H9 (cell line): ENCODE data around the gene ZBTB33. TPM values are rescaled to one million over a fixed set of nuclear protein-coding genes. Genes with fewer than 3 reads are reported as not detected.

Source experiments
- DNase-seq: peaks from one replicate; pipeline ENCODE4 v3.0.0-alpha.2; 2017
- H2AFZ ChIP-seq: one replicate; pipeline ENCODE4 v1.6.1; 2013; ENCODE audit warnings: mild to moderate bottlenecking, low read length, control low read depth, moderate library complexity
- H2AK5ac ChIP-seq: 2 replicates; pipeline ENCODE4 v1.6.1; 2013; ENCODE audit warnings: low read length, control low read depth, mixed read lengths; ENCODE audit not compliant: insufficient read length
- H2BK120ac ChIP-seq: one replicate; pipeline ENCODE4 v1.6.1; 2013; ENCODE audit warnings: low read depth, mild to moderate bottlenecking, low read length, control low read depth, inconsistent platforms; ENCODE audit not compliant: poor library complexity, severe bottlenecking
- H2BK12ac ChIP-seq: 2 replicates; pipeline ENCODE4 v1.6.1; 2013; ENCODE audit warnings: low read length, control low read depth, mixed read lengths, low read depth; ENCODE audit not compliant: insufficient read length
- H2BK15ac ChIP-seq: 2 replicates; pipeline ENCODE4 v1.6.1; 2013; ENCODE audit warnings: low read depth, low read length, control low read depth
- H2BK20ac ChIP-seq: one replicate; pipeline ENCODE4 v1.6.1; 2013; ENCODE audit warnings: low read depth, mild to moderate bottlenecking, low read length, control low read depth, inconsistent platforms; ENCODE audit not compliant: poor library complexity, severe bottlenecking
- H2BK5ac ChIP-seq: 2 replicates; pipeline ENCODE4 v1.6.1; 2013; ENCODE audit warnings: low read length, control low read depth, mixed read lengths; ENCODE audit not compliant: insufficient read length
- H3K14ac ChIP-seq: 2 replicates; pipeline ENCODE4 v1.6.1; 2013; ENCODE audit warnings: low read length, control low read depth; ENCODE audit not compliant: insufficient read depth
- H3K18ac ChIP-seq: 2 replicates; pipeline ENCODE4 v1.6.1; 2013; ENCODE audit warnings: low read depth, mild to moderate bottlenecking, mixed read lengths, low read length, control low read depth; ENCODE audit not compliant: insufficient read length
- H3K23ac ChIP-seq: 2 replicates; pipeline ENCODE4 v1.6.1; 2013; ENCODE audit warnings: low read length, control low read depth, mixed read lengths, low read depth; ENCODE audit not compliant: insufficient read length
- H3K23me2 ChIP-seq: 2 replicates; pipeline ENCODE4 v1.6.1; 2013; ENCODE audit warnings: low read depth, mild to moderate bottlenecking, mixed read lengths, low read length, control low read depth; ENCODE audit not compliant: insufficient read length, poor library complexity, severe bottlenecking
- H3K27ac ChIP-seq: 2 replicates; pipeline ENCODE4 v1.5.1; 2013; ENCODE audit warnings: low read length, control low read depth, mixed read lengths, low read depth; ENCODE audit not compliant: insufficient read length
- H3K27me3 ChIP-seq: 2 replicates; pipeline ENCODE4 v1.6.1; 2013; ENCODE audit warnings: low read length, control low read depth, inconsistent platforms; ENCODE audit not compliant: insufficient read depth
- H3K4ac ChIP-seq: 2 replicates; pipeline ENCODE4 v1.6.1; 2013; ENCODE audit warnings: low read depth, mild to moderate bottlenecking, control low read depth, inconsistent platforms, low read length, moderate library complexity
- H3K4me1 ChIP-seq: 2 replicates; pipeline ENCODE4 v1.6.1; 2013; ENCODE audit warnings: low read length, control low read depth, inconsistent platforms; ENCODE audit not compliant: insufficient read depth
- H3K4me2 ChIP-seq: 2 replicates; pipeline ENCODE4 v1.6.1; 2013; ENCODE audit warnings: low read length, control low read depth, mixed read lengths; ENCODE audit not compliant: insufficient read length, insufficient read depth
- H3K56ac ChIP-seq: 2 replicates; pipeline ENCODE4 v1.6.1; 2013; ENCODE audit warnings: low read depth, mild to moderate bottlenecking, mixed read lengths, low read length, control low read depth; ENCODE audit not compliant: insufficient read length
- H3K79me1 ChIP-seq: 2 replicates; pipeline ENCODE4 v1.6.1; 2013; ENCODE audit warnings: low read depth, mild to moderate bottlenecking, moderate library complexity, low read length, control low read depth, inconsistent platforms; ENCODE audit not compliant: insufficient read depth, poor library complexity, severe bottlenecking
- H3K79me2 ChIP-seq: 2 replicates; pipeline ENCODE4 v1.6.1; 2013; ENCODE audit warnings: low read length, control low read depth, inconsistent platforms; ENCODE audit not compliant: insufficient read depth
- H3K9ac ChIP-seq: 2 replicates; pipeline ENCODE4 v1.6.1; 2013; ENCODE audit warnings: low read length, control low read depth, mixed read lengths; ENCODE audit not compliant: insufficient read length; ENCODE audit errors: extremely low read depth
- H3K9me3 ChIP-seq: one replicate; pipeline ENCODE4 v1.6.1; 2013; ENCODE audit warnings: low read depth, low read length, inconsistent platforms; ENCODE audit not compliant: control insufficient read depth
- H3T11ph ChIP-seq: one replicate; pipeline ENCODE4 v1.6.1; 2013; ENCODE audit warnings: mild to moderate bottlenecking, low read length, control low read depth, inconsistent platforms
- H4K20me1 ChIP-seq: one replicate; pipeline ENCODE4 v1.6.1; 2013; ENCODE audit not compliant: control insufficient read depth, insufficient read length, insufficient read depth
- H4K5ac ChIP-seq: 2 replicates; pipeline ENCODE4 v1.6.1; 2013; ENCODE audit warnings: low read depth, mild to moderate bottlenecking, mixed read lengths, low read length, control low read depth; ENCODE audit not compliant: insufficient read length
- H4K8ac ChIP-seq: replicated peaks from 2 replicates; pipeline ENCODE4 v1.6.1; 2013; ENCODE audit warnings: low read length, control low read depth, mixed read lengths, low read depth; ENCODE audit not compliant: insufficient read length
- H4K91ac ChIP-seq: 2 replicates; pipeline ENCODE4 v1.6.1; 2013; ENCODE audit warnings: low read depth, mild to moderate bottlenecking, moderate library complexity, mixed read lengths, low read length, control low read depth; ENCODE audit not compliant: insufficient read length
- H3K27ac Mint-ChIP-seq, 3 experiments: 2 replicates in 2 of 3; 3 replicates in 1 of 3; pipeline ENCODE4 v1.8.0; 2020 to 2021; ENCODE audit warnings: mixed read lengths in 3 of 3, mild to moderate bottlenecking in 1 of 3, moderate library complexity in 1 of 3
- H3K27me3 Mint-ChIP-seq: 2 replicates; pipeline ENCODE4 v1.8.0; 2021; ENCODE audit warnings: low read depth, mild to moderate bottlenecking, moderate library complexity, mixed read lengths
- H3K36me3 Mint-ChIP-seq, 3 experiments: 2 replicates in 2 of 3; 3 replicates in 1 of 3; pipeline ENCODE4 v1.8.0; 2020 to 2021; ENCODE audit warnings: low read depth in 3 of 3, mixed read lengths in 3 of 3; ENCODE audit not compliant: insufficient read depth in 1 of 3
- H3K4me1 Mint-ChIP-seq, 2 experiments: 2 replicates each; pipeline ENCODE4 v1.8.0; 2020; ENCODE audit warnings: mixed read lengths in 2 of 2
- H3K4me3 Mint-ChIP-seq, 2 experiments: 2 replicates in 1 of 2; 3 replicates in 1 of 2; pipeline ENCODE4 v1.8.0; 2020 to 2021; ENCODE audit warnings: mild to moderate bottlenecking in 2 of 2, mixed read lengths in 2 of 2, moderate library complexity in 1 of 2
- H3K9me3 Mint-ChIP-seq, 2 experiments: 2 replicates in 1 of 2; 3 replicates in 1 of 2; pipeline ENCODE4 v1.8.0; 2020; ENCODE audit warnings: mild to moderate bottlenecking in 2 of 2, mixed read lengths in 2 of 2, moderate library complexity in 1 of 2
- WGBS: extraction: QIAGEN DNeasy Blood & Tissue Kit; methylation state at CpG from one replicate; pipeline ENCODE4 v1.1.7; 2013; ENCODE audit warnings: missing lambda C conversion rate, low lambda C conversion rate, mixed read lengths; ENCODE audit not compliant: insufficient read length; ENCODE audit errors: extremely low coverage; 5-methylcytosine and 5-hydroxymethylcytosine counted together
- total RNA-seq: library from RNA; stranded (reverse); gene quantifications from 2 replicates; pipeline ENCODE4 v1.2.1, GENCODE V29; 2021
- TF ChIP-seq, protein P1 (sequence below): fragments of 200-600 bp; sonication (generic); conservative IDR thresholded peaks from 3 replicates; pipeline ENCODE4 v1.8.0; 2021; ENCODE audit warnings: antibody characterized with exemption, mild to moderate bottlenecking

Gene ZBTB33
- total RNA-seq, 1 experiment from 2014 or later, result 18.7 TPM

DNA sequence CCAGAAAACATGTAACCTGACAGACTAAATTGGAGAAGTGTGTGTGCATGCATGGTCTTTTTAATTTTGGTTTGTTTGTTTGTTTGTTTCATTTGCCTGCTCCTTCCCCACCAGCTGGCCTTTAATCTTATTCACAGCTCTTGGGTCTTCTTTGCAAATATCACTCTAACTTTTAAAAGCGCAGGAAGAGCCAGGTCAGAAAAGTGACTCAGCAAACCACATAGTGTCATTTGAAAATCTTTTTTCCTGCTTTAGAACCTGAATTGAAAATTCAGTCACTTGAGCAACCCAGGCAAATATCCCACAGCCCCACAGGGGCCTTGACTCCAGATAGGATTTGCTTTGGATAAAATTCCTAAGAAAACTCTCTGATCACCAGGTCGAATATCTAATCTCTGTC, 56.0 kb downstream of the ZBTB33 start:
- H3K27me3 ChIP-seq, result peaks cover 25% of the 10 kb centered on the region; the same call in 1 of the 2 replicates
- no peak overlapping the region for H4K8ac ChIP-seq
- DNase-seq, result no peak
- H2BK20ac ChIP-seq, result no peak overlapping the region
- no peak overlapping the region for H3T11ph ChIP-seq
- WGBS, result no CpG with 5 or more reads among the region's 2 CpGs
- no peak overlapping the region for H3K14ac ChIP-seq
- H3K4me2 ChIP-seq, result no peak overlapping the region
- H3K9ac ChIP-seq, result no peak overlapping the region
- H2AFZ ChIP-seq, result no peak overlapping the region
- TF ChIP-seq, protein P1, sequence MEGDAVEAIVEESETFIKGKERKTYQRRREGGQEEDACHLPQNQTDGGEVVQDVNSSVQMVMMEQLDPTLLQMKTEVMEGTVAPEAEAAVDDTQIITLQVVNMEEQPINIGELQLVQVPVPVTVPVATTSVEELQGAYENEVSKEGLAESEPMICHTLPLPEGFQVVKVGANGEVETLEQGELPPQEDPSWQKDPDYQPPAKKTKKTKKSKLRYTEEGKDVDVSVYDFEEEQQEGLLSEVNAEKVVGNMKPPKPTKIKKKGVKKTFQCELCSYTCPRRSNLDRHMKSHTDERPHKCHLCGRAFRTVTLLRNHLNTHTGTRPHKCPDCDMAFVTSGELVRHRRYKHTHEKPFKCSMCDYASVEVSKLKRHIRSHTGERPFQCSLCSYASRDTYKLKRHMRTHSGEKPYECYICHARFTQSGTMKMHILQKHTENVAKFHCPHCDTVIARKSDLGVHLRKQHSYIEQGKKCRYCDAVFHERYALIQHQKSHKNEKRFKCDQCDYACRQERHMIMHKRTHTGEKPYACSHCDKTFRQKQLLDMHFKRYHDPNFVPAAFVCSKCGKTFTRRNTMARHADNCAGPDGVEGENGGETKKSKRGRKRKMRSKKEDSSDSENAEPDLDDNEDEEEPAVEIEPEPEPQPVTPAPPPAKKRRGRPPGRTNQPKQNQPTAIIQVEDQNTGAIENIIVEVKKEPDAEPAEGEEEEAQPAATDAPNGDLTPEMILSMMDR, result no peak
- no peak overlapping the region for H2BK120ac ChIP-seq
- Mint-ChIP-seq H3K4me3 (no peak overlapping the region), H3K27ac (no peak overlapping the region), H3K27me3 (peaks cover 65% of the 10 kb centered on the region), H3K4me1 (peaks cover 33 to 50% of the 10 kb centered on the region in 2 experiments), H3K36me3 (peaks cover 0 to 5% (median 2%) of the 10 kb centered on the region in 3 experiments; a peak in 2 of 7 replicates), H3K9me3 (peaks cover 67 to 83% of the 10 kb centered on the region in 2 experiments)
- H2BK5ac ChIP-seq, result no peak overlapping the region
- no peaks in the 10 kb centered on the region for H4K20me1 ChIP-seq
- H2BK12ac ChIP-seq, result no peak overlapping the region
- no peak overlapping the region for H2AK5ac ChIP-seq
- H3K4me1 ChIP-seq, result no peaks in the 10 kb centered on the region; the same call in 1 of the 2 replicates
- H3K79me1 ChIP-seq, result no peaks in the 10 kb centered on the region
- no peak overlapping the region for H2BK15ac ChIP-seq
- no peak overlapping the region for H3K23ac ChIP-seq
- H3K56ac ChIP-seq, result no peak overlapping the region
- H4K5ac ChIP-seq, result no peak overlapping the region
- no peak overlapping the region for H3K4ac ChIP-seq
- peaks cover 18% of the 10 kb centered on the region for H3K9me3 ChIP-seq
- no peak overlapping the region for H3K18ac ChIP-seq
- H4K91ac ChIP-seq, result no peak overlapping the region
- no peaks in the 10 kb centered on the region for H3K79me2 ChIP-seq
- no peak overlapping the region for H3K27ac ChIP-seq
- H3K23me2 ChIP-seq, result peaks cover 20% of the 10 kb centered on the region

Other genes with a start within 250 kb of the ZBTB33 start
- gene RHOXF2B, start 173.1 kb upstream of the ZBTB33 start, total RNA-seq, result not detected in 2 replicates
- not detected in 2 replicates for gene RHOXF1, start 134.9 kb upstream of the ZBTB33 start, total RNA-seq
- not detected in 2 replicates for gene RHOXF2, start 92.2 kb upstream of the ZBTB33 start, total RNA-seq
- gene TMEM255A, start 60.6 kb downstream of the ZBTB33 start, total RNA-seq, result 0.20 and 0.77 TPM in 2 replicates
- gene ATP1B4, start 111.3 kb downstream of the ZBTB33 start, total RNA-seq, result not detected in 2 replicates
- gene LAMP2, start 218.5 kb downstream of the ZBTB33 start, total RNA-seq, result 27.7 and 28.6 TPM in 2 replicates